ENCODE data around the gene CGGBP1.

- TF ChIP-seq CTCF (IDR thresholded peaks at IDR 0.05) (no peak), EZH2phosphoT487 (IDR thresholded peaks at IDR 0.05) (no peak), EZH2 (IDR thresholded peaks at IDR 0.05) (no peak)
These were observed 14.4 kb downstream of the CGGBP1 start for GRCh38 chr3:88044411-88044810.

Measured in neural progenitor cell (in vitro differentiated cells).